ENCODE results near the gene SLC12A5. TPM values are rescaled to one million over a fixed set of nuclear protein-coding genes. Genes with fewer than 3 reads are reported as not detected.
"Not testable (repeated sequence)": the region's sequence is repeated elsewhere in the genome, so short reads cannot be mapped to it uniquely, and the experiment has no call there.

Gene SLC12A5
- total RNA-seq, 4 donors from 2014 or later: not detected

DNA sequence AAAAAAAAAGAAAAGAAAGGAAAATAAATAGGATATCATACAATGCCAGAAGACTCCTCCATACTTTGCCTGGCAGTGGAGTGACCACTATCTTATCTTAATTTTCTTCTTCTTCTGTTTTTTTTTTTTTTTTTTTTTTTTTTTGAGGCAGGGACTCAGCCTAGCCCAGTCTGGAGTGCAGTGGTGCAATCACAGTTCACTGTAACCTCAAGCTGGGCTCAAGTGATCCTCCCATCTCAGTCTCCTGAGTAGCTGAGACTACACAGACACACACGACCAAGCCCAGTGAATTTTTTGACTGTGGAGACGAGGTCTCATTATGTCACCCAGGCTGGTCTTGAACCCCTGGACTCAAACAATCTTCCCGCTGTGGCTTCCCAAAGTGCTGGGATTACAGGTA, 37.4 kb upstream of the SLC12A5 start:
- DNase-seq: no peak

GRCh38 chr20:45993197-45993951, 35.6 kb upstream of the SLC12A5 start:
- peak overlapping the region; percentile 52 to 83 (median 76) for H3K27ac ChIP-seq
- H3K27me3 ChIP-seq: peaks cover 0 to 58% (median 0%) of the 10 kb centered on the region in 4 donors
- no peak overlapping the region for H3K4me3 ChIP-seq
- H3K36me3 ChIP-seq: no peaks in the 10 kb centered on the region
- peaks cover 0 to 38% (median 0%) of the 10 kb centered on the region in 3 donors for H3K4me1 ChIP-seq
- WGBS, 2 donors: 26 to 33% methylated on average over 6 to 10 of the region's 12 CpGs
- no peak for DNase-seq
- intact Hi-C loops (cut with DNase I): no loop called here
- TF ChIP-seq CTCF (IDR thresholded peaks at IDR 0.05): peak in 1 of 6 experiments; percentile 10
- no peak for TF ChIP-seq POLR2A (IDR thresholded peaks at IDR 0.05)
- no peaks in the 10 kb centered on the region for H3K9me3 ChIP-seq

More for the DNA sequence above, 37.4 kb upstream of the SLC12A5 start:
- peaks cover 0 to 44% (median 0%) of the 10 kb centered on the region in 3 donors for H3K4me1 ChIP-seq
- no peak overlapping the region for H3K4me3 ChIP-seq
- intact Hi-C loops (cut with DNase I): no loop called here
- TF ChIP-seq POLR2A (IDR thresholded peaks at IDR 0.05) (no peak), CTCF (IDR thresholded peaks at IDR 0.05) (no peak)
- no peaks in the 10 kb centered on the region for H3K9me3 ChIP-seq
- 75 to 93% methylated on average over 3 of the region's 3 CpGs for WGBS, 2 donors
- H3K36me3 ChIP-seq: no peaks in the 10 kb centered on the region
- H3K27me3 ChIP-seq: peaks cover 0 to 53% (median 0%) of the 10 kb centered on the region in 4 donors
- no peak overlapping the region for H3K27ac ChIP-seq

DNA sequence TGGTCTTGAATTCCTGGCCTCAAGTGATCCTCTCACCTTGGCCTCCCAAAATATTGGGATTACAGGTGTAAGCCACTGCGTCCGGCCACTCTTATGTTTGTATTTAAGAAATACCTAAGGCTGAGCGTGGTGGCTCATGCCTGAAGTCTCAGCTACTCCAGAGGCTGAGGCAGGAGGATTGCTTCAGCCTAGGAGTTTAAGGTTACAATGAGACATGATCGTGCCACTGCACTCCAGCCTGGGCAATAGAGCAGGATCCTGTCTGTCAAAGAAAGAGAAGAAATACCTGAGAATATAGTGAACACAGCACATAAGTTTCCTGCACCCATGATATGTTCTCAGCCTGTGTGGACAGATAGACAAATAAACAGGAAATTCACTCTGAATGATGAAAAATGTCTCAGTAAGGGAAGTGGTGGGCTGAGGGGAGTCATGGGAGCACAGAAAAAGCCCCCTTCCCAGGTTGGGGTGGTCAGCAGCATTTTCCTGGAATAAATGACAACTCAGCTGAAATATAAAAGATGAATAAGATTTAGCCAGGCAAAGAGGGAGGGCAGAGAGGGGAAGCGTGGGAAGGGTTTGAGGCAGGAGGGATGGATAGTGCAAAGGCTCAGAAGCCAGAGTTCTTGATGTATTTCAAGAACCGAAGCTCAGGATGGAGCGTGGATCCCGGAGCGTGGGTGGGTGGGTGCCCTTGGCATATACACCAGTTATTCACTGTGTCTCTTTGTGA, 34.1 kb upstream of the SLC12A5 start:
- Histone ChIP-seq H3K4me3 (no peak overlapping the region), H3K9me3 (no peaks in the 10 kb centered on the region), H3K27ac (no peak overlapping the region), H3K4me1 (peaks cover 0 to 38% (median 0%) of the 10 kb centered on the region in 3 donors), H3K36me3 (no peaks in the 10 kb centered on the region), H3K27me3 (peaks cover 0 to 74% (median 0%) of the 10 kb centered on the region in 4 donors)
- intact Hi-C loops (cut with DNase I): no loop called here
- 47 to 74% methylated on average over 6 to 8 of the region's 9 CpGs for WGBS, 2 donors
- TF ChIP-seq POLR2A (IDR thresholded peaks at IDR 0.05): no peak
- TF ChIP-seq CTCF (IDR thresholded peaks at IDR 0.05): no peak
- DNase-seq: no peak

GRCh38 chr20:45995495-45996097, 33.4 kb upstream of the SLC12A5 start:
- DNase-seq: not testable (repeated sequence)

DNA sequence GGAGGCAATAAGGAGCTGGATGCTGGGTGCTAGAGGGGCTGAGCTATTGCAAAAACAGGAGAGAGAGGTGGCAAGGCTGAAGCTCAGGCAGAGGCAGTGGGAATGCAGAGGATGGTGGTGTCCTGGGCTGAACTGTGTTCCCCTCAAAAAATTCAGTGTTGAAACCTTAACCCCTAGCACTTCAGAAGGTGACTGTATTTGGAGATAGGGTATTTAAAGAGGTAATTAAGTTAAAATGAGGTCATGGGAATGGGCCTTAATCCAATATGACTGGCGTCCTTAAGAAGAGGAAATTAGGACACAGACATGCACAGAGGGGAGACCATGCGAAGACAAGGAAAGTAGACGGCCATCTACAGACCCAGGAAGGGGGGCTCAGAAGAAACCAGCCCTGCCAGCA, 31.8 kb upstream of the SLC12A5 start:
- WGBS, 2 donors: 39 to 40% methylated on average over 3 of the region's 3 CpGs

More at GRCh38 chr20:45995495-45996097, 33.4 kb upstream of the SLC12A5 start:
- H3K9me3 ChIP-seq; H3K36me3 ChIP-seq; H3K4me3 ChIP-seq; H3K27ac ChIP-seq; intact Hi-C loops (cut with DNase I): not testable (repeated sequence)
- peaks cover 0 to 44% (median 0%) of the 10 kb centered on the region in 3 donors for H3K4me1 ChIP-seq
- peaks cover 0 to 75% (median 0%) of the 10 kb centered on the region in 4 donors for H3K27me3 ChIP-seq
- WGBS, 2 donors: 65 to 72% methylated on average over 6 of the region's 6 CpGs

More for the DNA sequence above, 31.8 kb upstream of the SLC12A5 start:
- Histone ChIP-seq H3K4me3 (no peak overlapping the region), H3K9me3 (no peaks in the 10 kb centered on the region), H3K4me1 (peaks cover 0 to 42% (median 0%) of the 10 kb centered on the region in 3 donors), H3K27me3 (peaks cover 0 to 77% (median 0%) of the 10 kb centered on the region in 4 donors), H3K36me3 (no peaks in the 10 kb centered on the region), H3K27ac (no peak overlapping the region)
- no peak for TF ChIP-seq POLR2A (IDR thresholded peaks at IDR 0.05)
- intact Hi-C loops (cut with DNase I): no loop called here
- DNase-seq: no peak
